Endothelial cell of umbilical vein (primary cell): ENCODE results near the gene CAMKK2. TPM values are rescaled to one million over a fixed set of nuclear protein-coding genes. Genes with fewer than 3 reads are reported as not detected.
A peak's percentile ranks its signal among the peaks of the same experiment; 100 is the strongest.
"Not testable (repeated sequence)": the region's sequence is repeated elsewhere in the genome, so short reads cannot be mapped to it uniquely, and the experiment has no call there.

ENCODE experiments used
- BruUV-seq: library from RNA; stranded (reverse); fragments of 400-500 nt; replicated peaks from 2 replicates; lab custom pipeline; 2021; lab: Mats Ljungman, UMichigan
- CTCF ChIA-PET: fragments of 300-600, 350-600 bp; sonication (Branson Sonifier 250); formaldehyde crosslinking; loops from one replicate; lab custom pipeline; 2021; ENCODE audit warnings: antibody characterized with exemption, inconsistent platforms; lab: Charles Lee
- POLR2A ChIA-PET: fragments of 300-600, 350-600 bp; sonication (Branson Sonifier 250); formaldehyde crosslinking; loops from one replicate; lab custom pipeline; 2021; ENCODE audit warnings: antibody characterized with exemption, inconsistent platforms; lab: Charles Lee
- DNase-seq: peaks from one replicate; pipeline ENCODE4 v3.0.0-alpha.2; 2011; ENCODE audit warnings: low read depth, low spot score
- FAIRE-seq: peaks from 2 replicates; lab custom pipeline; 2011; peaks lifted over from hg19 to GRCh38; lab: Jason Lieb, UNC
- H2AFZ ChIP-seq: 2 replicates; pipeline ENCODE4 v1.6.0; 2012; ENCODE audit warnings: low read depth, low read length, control low read depth, inconsistent platforms
- H3K27ac ChIP-seq: 2 replicates; pipeline ENCODE4 v1.5.1; 2011; ENCODE audit warnings: low read depth, mild to moderate bottlenecking, control low read depth, low read length, moderate library complexity; ENCODE audit not compliant: insufficient read depth
- H3K27me3 ChIP-seq, 2 experiments: 2 replicates each; pipeline versions ENCODE4 v1.6.0 to v1.6.1; 2011; ENCODE audit warnings: low read length in 2 of 2, mixed read lengths in 1 of 2; ENCODE audit not compliant: control insufficient read depth in 2 of 2, insufficient read depth in 2 of 2
- H3K36me3 ChIP-seq, 2 experiments: 2 replicates in 1 of 2; 3 replicates in 1 of 2; pipeline ENCODE4 v1.5.1; 2011; ENCODE audit warnings: low read length in 2 of 2, mild to moderate bottlenecking in 1 of 2, moderate library complexity in 1 of 2; ENCODE audit not compliant: control insufficient read depth in 2 of 2, insufficient read depth in 2 of 2; ENCODE audit errors: extremely low read depth in 1 of 2
- H3K4me1 ChIP-seq: 3 replicates; pipeline ENCODE4 v1.5.1; 2011; ENCODE audit warnings: mild to moderate bottlenecking, low read length; ENCODE audit not compliant: control insufficient read depth, insufficient read depth; ENCODE audit errors: extremely low read depth
- H3K4me2 ChIP-seq: 2 replicates; pipeline ENCODE4 v1.6.1; 2011; ENCODE audit warnings: low read length, control low read depth, mixed read lengths; ENCODE audit not compliant: insufficient read depth
- H3K4me3 ChIP-seq, 3 experiments: fragments of 200-600 bp in 1 of 3; sonication (generic), shearing (Covaris generic) in 1 of 3; replicated peaks in 1 of 3; 2 replicates each; pipeline ENCODE4 v1.5.1; 2011 to 2016; ENCODE audit warnings: control low read depth in 3 of 3, low read length in 3 of 3, mild to moderate bottlenecking in 2 of 3, inconsistent platforms in 1 of 3, low read depth in 1 of 3, moderate library complexity in 1 of 3; ENCODE audit not compliant: insufficient read depth in 1 of 3
- H3K79me2 ChIP-seq: 2 replicates; pipeline ENCODE4 v1.6.0; 2012; ENCODE audit warnings: low read length, inconsistent platforms; ENCODE audit not compliant: control insufficient read depth, insufficient read depth
- H3K9ac ChIP-seq: replicated peaks from 2 replicates; pipeline ENCODE3; 2011; ENCODE audit warnings: low read length, control low read depth; ENCODE audit not compliant: insufficient read depth; ENCODE audit errors: extremely low read depth
- H3K9me1 ChIP-seq: replicated peaks from 3 replicates; pipeline ENCODE4 v1.6.0; 2011; ENCODE audit warnings: mild to moderate bottlenecking, low read length; ENCODE audit not compliant: control insufficient read depth, insufficient read depth; ENCODE audit errors: extremely low read depth
- H3K9me3 ChIP-seq: replicated peaks from 2 replicates; pipeline ENCODE4 v1.5.1; 2012; ENCODE audit warnings: low read length, inconsistent platforms; ENCODE audit not compliant: control insufficient read depth, insufficient read depth
- H4K20me1 ChIP-seq: replicated peaks from 2 replicates; pipeline ENCODE3; 2011; ENCODE audit warnings: mild to moderate bottlenecking, low read length; ENCODE audit not compliant: control insufficient read depth, insufficient read depth; ENCODE audit errors: extremely low read depth
- EZH2 ChIP-seq: IDR thresholded peaks from 2 replicates; pipeline ENCODE4 v1.6.1; 2012; ENCODE audit warnings: borderline replicate concordance, low read depth, mild to moderate bottlenecking, moderate library complexity, low read length, inconsistent platforms; ENCODE audit not compliant: severe bottlenecking
- FOS ChIP-seq: IDR thresholded peaks from 2 replicates; pipeline ENCODE4 v1.6.1; 2011; ENCODE audit warnings: mild to moderate bottlenecking, low read length, moderate library complexity, borderline replicate concordance; ENCODE audit not compliant: insufficient read depth
- GATA2 ChIP-seq: IDR thresholded peaks from 2 replicates; pipeline ENCODE4 v1.7.0; 2011; ENCODE audit warnings: low read depth, mild to moderate bottlenecking, moderate library complexity, mixed read lengths, low read length; ENCODE audit not compliant: insufficient read length, insufficient read depth
- JUN ChIP-seq: IDR thresholded peaks from 2 replicates; pipeline ENCODE4 v1.6.1; 2011; ENCODE audit warnings: borderline replicate concordance, low read depth; ENCODE audit not compliant: insufficient read length, insufficient read depth
- MYC ChIP-seq: IDR thresholded peaks from one replicate; pipeline ENCODE4 v1.6.1; 2011; ENCODE audit warnings: mild to moderate bottlenecking, low read depth, low read length
- POLR2A ChIP-seq: IDR thresholded peaks from 2 replicates; pipeline ENCODE4 v1.6.1; 2012; ENCODE audit warnings: low read depth, mild to moderate bottlenecking, control low read depth, low read length
- POLR2AphosphoS5 ChIP-seq: IDR thresholded peaks from 2 replicates; pipeline ENCODE4 v1.6.1; 2012; ENCODE audit warnings: low read depth, mild to moderate bottlenecking, control low read depth, low read length, moderate library complexity; ENCODE audit not compliant: insufficient read depth
- dilution Hi-C: fragments of 300-500 bp; cut with MboI; formaldehyde crosslinking; loops from one replicate; pipeline ENCODE4 v1.15.0; 2019; ENCODE audit warnings: low sequenced_read_pairs; ENCODE audit not compliant: extremely low pct_ligation_motif_present
- intact Hi-C: fragments of 100-400 bp; cut with micrococcal nuclease; formaldehyde crosslinking; loops from one replicate; pipeline ENCODE4 v1.10.0; 2022
- polyA plus RNA-seq, 4 experiments: library from polyadenylated mRNA; depleted of rRNA in 3 of 4; stranded (reverse) in 3 of 4; unstranded in 1 of 4; fragments of >200 nt; gene quantifications; 2 replicates each; pipeline versions ENCODE4 v1.2.1 to v1.2.3, GENCODE V29; 2011 to 2012; ENCODE audit warnings: missing spikeins in 1 of 4
- total RNA-seq: library from RNA; stranded (reverse); gene quantifications from 2 replicates; pipeline ENCODE4 v1.2.3, GENCODE V29; 2021
- TF ChIP-seq, protein P1 (sequence below), 2 donors: IDR thresholded peaks; 1 replicate in 1 of 2; 2 replicates in 1 of 2; pipeline ENCODE4 v1.5.1; 2011; ENCODE audit warnings: low read length in 2 of 2, mild to moderate bottlenecking in 2 of 2, moderate library complexity in 2 of 2, control low read depth in 1 of 2, inconsistent platforms in 1 of 2, low read depth in 1 of 2; ENCODE audit not compliant: insufficient read depth in 1 of 2; ENCODE audit errors: extremely low read depth in 1 of 2
- TF ChIP-seq, protein P2 (sequence below): IDR thresholded peaks from 2 replicates; pipeline ENCODE4 v1.6.1; 2011; ENCODE audit not compliant: insufficient read depth, insufficient read length

The CAMKK2 gene
- total and polyA plus RNA-seq, 2 donors (not counting 3 experiments of a cell fraction or from before 2014, with no cell fraction given) = 32.5 to 45.0 TPM

DNA sequence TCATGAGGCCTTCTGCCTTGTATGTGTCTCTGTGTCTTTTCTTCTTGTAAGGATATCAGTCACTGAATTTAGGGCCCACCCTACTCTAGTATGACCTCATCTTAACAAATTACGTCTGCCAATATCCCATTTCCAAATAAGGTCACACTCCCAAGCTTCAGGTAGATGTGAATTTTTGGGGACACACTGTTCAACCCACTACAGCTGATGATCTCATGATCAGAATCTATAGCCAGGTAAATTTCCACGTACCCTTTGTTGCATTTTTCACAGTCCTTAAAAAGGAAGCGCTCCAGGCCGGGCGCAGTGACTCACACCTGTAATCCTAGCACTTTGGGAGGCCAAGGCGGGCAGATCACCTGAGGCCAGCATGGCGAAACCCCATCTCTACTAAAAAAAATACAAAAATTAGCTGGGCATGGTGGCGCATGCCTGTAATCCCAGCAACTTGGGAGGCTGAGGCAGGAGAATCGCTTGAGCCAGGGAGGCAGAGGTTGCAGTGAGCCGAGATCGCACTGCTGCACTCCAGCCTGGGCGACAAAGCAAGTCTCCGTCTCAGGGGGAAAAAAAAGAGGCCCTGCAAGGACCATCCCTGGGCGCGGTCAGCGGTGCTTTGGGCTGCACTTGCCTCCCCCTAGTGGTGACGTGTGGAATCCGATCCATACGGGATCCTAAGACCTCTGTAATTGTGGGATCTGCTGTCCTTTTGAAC lies 66.5 kb downstream of the CAMKK2 start:
- H3K9me1 ChIP-seq, H3K27ac ChIP-seq, H3K9me3 ChIP-seq, H3K4me2 ChIP-seq, H4K20me1 ChIP-seq, POLR2A ChIA-PET, dilution Hi-C loops, H3K27me3 ChIP-seq, BruUV-seq, H3K9ac ChIP-seq, H2AFZ ChIP-seq, H3K79me2 ChIP-seq, H3K4me1 ChIP-seq, H3K4me3 ChIP-seq: not testable (repeated sequence)
- DNase-seq (peak; percentile 72), FAIRE-seq (peak; percentile 94)
- H3K36me3 ChIP-seq = peaks cover 3 to 14% of the 10 kb centered on the region in 2 experiments
- CTCF ChIA-PET = interaction anchor here (0.7 to 2.2 kb wide), 8 partner anchors 9 to 170 kb away, joined by 3 to 8 read pairs (median 6); partner anchors contain the start of gene P2RX7
- TF ChIP-seq, protein P1, sequence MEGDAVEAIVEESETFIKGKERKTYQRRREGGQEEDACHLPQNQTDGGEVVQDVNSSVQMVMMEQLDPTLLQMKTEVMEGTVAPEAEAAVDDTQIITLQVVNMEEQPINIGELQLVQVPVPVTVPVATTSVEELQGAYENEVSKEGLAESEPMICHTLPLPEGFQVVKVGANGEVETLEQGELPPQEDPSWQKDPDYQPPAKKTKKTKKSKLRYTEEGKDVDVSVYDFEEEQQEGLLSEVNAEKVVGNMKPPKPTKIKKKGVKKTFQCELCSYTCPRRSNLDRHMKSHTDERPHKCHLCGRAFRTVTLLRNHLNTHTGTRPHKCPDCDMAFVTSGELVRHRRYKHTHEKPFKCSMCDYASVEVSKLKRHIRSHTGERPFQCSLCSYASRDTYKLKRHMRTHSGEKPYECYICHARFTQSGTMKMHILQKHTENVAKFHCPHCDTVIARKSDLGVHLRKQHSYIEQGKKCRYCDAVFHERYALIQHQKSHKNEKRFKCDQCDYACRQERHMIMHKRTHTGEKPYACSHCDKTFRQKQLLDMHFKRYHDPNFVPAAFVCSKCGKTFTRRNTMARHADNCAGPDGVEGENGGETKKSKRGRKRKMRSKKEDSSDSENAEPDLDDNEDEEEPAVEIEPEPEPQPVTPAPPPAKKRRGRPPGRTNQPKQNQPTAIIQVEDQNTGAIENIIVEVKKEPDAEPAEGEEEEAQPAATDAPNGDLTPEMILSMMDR (IDR thresholded peaks at IDR 0.05; ENCODE audit: extremely low read depth in 1 of 2, insufficient read depth in 1 of 2, low read depth in 1 of 2, low read length in 2 of 2) = peak; percentile 75 to 91
- intact Hi-C loops = loop anchor here (1.0 to 2.0 kb wide), 6 partner anchors 40 to 225 kb away; partner anchors contain the start of gene P2RX7

DNA sequence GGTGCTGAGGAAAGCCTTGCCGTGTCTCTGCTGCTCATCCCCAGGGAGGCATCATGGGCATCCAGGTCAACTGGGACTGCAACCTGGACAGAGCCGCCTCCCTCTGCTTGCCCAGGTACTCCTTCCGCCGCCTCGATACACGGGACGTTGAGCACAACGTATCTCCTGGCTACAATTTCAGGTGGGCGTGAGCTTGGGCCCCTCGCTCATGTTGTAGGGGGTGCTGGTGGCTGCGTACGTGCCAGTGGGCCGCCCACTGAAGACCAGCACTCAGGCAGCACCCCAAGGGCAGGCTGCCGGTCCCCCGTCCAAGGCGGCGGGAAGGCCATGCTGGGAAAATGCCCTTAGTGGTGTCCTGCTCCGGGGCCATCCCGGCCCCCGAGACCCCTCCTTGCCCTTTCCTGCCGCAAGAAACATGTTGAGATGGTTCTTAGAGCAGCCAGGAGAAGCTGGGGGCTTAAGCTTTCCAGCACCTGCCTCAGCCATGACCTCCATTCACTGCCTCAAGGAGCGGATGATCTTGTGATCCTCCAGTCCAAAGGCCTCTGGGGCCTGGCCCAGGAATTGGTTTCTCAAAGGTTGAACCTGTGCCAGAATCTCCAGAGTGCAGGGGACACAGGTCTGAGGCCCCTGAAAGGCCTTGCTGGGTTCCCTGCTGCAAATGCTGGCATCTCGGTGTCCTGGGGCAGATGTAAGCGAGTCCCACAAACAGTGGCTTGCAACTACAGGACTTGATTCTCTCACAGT lies 67.4 kb downstream of the CAMKK2 start:
- dilution Hi-C loops = no loop called here

More for the DNA sequence above, 67.4 kb downstream of the CAMKK2 start:
- no peak overlapping the region for H3K4me3 ChIP-seq
- peaks cover 3 to 14% of the 10 kb centered on the region in 2 experiments for H3K36me3 ChIP-seq
- no peak overlapping the region for H3K27ac ChIP-seq
- H3K4me1 ChIP-seq = no peaks in the 10 kb centered on the region
- H3K4me2 ChIP-seq = no peak overlapping the region
- H3K9me1 ChIP-seq = no peaks in the 10 kb centered on the region
- intact Hi-C loops = no loop called here
- H3K9ac ChIP-seq = no peak overlapping the region
- H3K9me3 ChIP-seq = no peaks in the 10 kb centered on the region
- no peaks in the 10 kb centered on the region for H3K27me3 ChIP-seq
- H3K79me2 ChIP-seq = no peaks in the 10 kb centered on the region
- CTCF ChIA-PET = interaction anchor here (0.7 to 2.2 kb wide), 7 partner anchors 10 to 169 kb away, joined by 3 to 8 read pairs (median 6); partner anchors contain the start of gene P2RX7
- H2AFZ ChIP-seq = no peak overlapping the region
- TF ChIP-seq GATA2 (no peak), FOS (no peak), EZH2 (no peak), JUN (no peak), MYC (no peak), POLR2A (no peak), POLR2AphosphoS5 (no peak)
- TF ChIP-seq, protein P1 (IDR thresholded peaks at IDR 0.05; ENCODE audit: extremely low read depth in 1 of 2, insufficient read depth in 1 of 2, low read depth in 1 of 2, low read length in 2 of 2) = no peak
- TF ChIP-seq, protein P2, sequence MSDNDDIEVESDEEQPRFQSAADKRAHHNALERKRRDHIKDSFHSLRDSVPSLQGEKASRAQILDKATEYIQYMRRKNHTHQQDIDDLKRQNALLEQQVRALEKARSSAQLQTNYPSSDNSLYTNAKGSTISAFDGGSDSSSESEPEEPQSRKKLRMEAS = no peak
- POLR2A ChIA-PET = no interaction called here
- FAIRE-seq (no peak), DNase-seq (no peak)
- BruUV-seq = no TSS peak
- H4K20me1 ChIP-seq = no peaks in the 10 kb centered on the region
